Globus pallidus (tissue), 1 donor: ENCODE measurements around the gene KRT25.

Experiments used
- DNase-seq: peaks from one replicate; pipeline ENCODE4 v3.0.0-alpha.2; 2015; ENCODE audit warnings: low spot score

The KRT25 gene

DNA sequence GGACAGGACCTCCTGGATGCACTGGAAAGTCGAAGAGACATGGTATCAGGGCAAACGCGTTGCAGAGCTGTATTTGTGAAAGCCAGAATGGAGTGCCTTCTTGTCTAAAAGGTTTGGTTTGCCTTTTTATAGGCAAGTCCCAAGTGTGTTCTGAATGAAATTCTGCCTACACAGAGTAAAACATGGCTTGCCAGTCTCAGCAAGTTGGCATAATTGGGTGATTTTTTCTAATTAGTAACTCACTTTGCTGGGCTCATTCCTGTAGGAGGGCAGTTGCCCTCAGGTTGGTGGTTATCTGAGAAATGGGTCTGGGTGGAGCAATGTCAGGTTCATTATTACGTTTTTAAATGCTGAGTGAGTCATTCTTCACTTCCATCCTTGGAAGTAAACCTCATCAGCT, at the start of gene KRT25:
Gene KRT25 (minus strand): TSS at position 101 of the 400 bp plus-strand sequence. CDS start 60 bp downstream, at position 41.
- DNase-seq: no peak

DNA sequence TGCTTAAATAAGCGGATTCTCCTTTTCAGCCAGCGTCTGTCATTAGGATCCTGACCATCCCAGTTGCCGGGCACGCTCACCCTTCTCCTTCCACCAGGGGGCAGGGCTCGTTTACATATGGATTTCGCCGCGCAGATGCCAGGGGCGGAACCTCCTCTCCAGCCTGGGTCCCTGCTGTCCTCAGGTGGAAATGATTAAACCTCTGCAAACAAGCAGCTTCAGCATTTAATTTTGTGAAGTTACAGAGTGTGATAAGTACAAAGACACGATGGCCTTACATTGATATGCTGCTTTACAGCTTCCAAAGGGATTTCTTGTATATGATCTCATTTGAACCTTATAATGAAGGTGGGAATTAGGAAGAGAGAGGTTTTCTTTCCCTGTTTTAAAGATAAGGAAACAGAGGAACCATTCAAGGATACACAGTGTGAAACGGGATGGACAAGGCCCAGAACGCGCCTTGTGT, 48.5 kb upstream of the KRT25 start:
- DNase-seq: peak; percentile 28

GRCh38 chr17:40801157-40801556, 46.0 kb upstream of the KRT25 start:
- no peak for DNase-seq

GRCh38 chr17:40800381-40800780, 45.2 kb upstream of the KRT25 start:
- DNase-seq: no peak

DNA sequence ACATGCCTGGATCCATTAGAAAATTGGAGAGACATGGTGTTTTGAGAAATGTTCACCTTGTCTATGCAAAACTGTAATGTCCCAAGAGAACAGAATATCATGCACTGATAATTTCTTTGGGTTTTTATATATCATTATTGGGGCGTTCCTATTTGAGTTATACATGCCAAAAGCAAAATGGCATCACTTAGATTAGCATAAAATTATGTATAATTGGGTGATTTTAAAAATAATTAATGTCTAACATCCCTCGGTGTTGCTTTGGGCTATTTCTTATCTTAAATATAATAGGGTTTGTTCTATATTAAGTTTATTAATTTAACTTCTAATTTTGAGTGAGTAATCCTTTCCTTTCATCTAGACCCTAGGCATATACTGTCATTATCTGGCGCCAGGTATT, 44.7 kb upstream of the KRT25 start, which contains the start of gene KRT28:
Gene KRT28 (minus strand): TSS at position 101 of the 400 bp plus-strand sequence. CDS start 66 bp downstream, at position 35.
- no peak for DNase-seq

DNA sequence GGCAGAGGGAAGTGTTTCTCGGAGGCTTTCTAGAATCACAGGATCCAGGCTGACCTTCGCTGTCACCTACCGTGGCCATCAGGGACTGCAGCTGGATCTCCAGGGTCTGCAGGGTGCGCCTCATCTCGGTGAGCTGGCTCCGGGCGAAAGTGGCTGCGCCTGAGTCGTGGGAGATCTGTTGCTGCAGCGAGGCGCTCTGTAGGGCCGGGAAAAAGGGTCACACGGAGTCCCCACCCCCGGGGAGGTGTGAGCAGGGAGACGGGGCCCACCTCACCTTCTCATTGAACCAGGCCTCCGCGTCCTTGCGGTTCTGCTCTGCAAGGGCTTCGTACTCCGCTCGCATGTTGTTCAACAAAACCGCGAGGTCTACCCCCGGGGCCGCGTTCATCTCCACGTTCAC, 41.7 kb upstream of the KRT25 start:
- DNase-seq: no peak

DNA sequence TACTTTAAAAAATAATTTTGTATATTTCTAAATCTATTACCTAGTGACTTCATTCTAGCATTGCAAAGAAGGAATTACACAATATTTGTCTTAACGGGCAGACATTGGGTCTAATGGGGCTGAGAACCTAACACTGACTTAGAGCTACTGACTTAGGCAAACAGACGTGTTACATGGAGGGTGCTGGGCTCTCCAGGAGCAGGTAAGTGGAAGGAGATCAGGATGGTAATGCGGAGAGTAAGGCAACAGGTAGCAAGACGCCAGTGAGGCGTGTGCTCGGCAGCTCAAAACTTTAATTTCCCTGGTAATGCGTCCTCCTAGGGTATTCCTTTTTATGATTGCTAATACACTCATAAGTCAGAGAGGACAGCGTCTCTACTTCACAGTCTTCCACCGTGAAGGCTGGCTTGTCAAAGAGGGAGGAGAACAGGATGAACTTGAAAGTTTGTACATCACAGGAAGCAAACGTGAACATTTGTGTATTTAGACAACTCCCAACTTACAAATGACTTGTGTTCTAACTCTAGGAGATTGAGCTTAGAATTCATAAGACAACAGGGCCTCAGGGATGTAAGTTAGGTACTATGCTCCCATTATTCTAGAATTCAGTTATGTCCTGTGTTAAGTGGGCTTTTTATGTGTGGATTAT, 40.0 kb upstream of the KRT25 start:
- no peak for DNase-seq

- DNase-seq: no peak
These were observed 39.3 kb upstream of the KRT25 start for GRCh38 chr17:40794466-40794865.

DNA sequence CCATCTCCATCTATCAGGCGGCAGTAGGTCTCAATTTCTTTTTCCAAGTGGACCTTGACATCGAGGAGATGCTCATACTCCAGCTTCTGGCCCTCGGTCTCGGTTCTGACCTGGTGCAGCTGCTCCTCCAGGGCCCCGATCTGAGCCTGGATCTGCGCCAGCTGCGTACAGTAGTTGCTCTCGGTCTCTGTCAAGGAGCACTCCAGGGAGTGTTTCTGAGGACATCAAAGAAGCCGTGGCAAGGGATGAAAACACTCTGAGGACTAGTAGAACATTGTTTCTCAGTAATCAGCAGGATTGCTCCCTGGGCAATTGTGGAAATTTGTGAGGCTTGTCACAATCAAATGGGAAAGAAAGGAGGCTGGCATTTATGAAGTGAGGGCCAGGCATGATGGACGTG, 38.7 kb upstream of the KRT25 start:
- DNase-seq: no peak

- DNase-seq: no peak
These were observed 36.8 kb upstream of the KRT25 start for GRCh38 chr17:40791787-40792436.

- no peak for DNase-seq
These were observed 36.0 kb upstream of the KRT25 start for GRCh38 chr17:40791111-40791510.

- no peak for DNase-seq
These were observed 27.3 kb upstream of the KRT25 start, which contains the start of gene KRT27 for GRCh38 chr17:40782450-40782849. KRT27 (minus strand) TSS chr17:40782550; CDS start chr17:40782493, 57 bp downstream.

DNA sequence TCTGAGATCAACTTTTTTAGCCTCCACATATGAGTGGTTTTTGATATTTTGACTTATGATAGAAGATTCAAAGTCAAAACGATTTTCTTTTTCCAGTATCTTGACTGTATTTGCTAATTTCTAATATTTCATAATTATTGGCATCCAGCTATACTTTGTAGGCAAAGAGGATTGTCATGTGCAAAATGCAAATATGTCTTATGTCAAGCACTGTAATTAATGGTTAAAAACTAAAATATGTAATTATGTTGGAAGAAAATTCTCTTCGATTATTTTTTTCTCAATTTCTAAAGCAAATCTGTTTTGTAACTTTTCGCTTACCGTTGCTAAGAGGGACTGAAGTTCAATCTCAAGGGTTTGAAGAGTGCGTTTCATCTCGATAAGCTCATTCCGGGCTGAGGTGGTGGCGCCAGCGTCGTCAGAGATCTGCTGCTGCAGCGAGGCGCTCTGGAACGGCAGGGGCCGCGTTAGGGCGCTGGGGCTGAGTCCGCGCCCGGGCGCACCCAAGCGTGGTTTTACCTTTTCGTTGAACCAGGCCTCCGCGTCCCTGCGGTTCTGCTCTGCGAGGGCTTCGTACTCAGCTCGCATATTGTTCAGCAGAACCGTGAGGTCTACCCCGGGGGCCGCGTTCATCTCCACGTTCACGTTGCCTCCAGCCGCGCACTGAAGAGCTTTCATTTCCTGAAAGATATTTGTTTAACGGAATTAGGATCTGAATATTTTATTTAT, 24.2 kb upstream of the KRT25 start:
- DNase-seq: no peak

- DNase-seq: no peak
These were observed 23.3 kb upstream of the KRT25 start for GRCh38 chr17:40778461-40778860.

- no peak for DNase-seq
These were observed 22.8 kb upstream of the KRT25 start for GRCh38 chr17:40777971-40778370.

GRCh38 chr17:40777459-40777858, 22.3 kb upstream of the KRT25 start:
- DNase-seq: no peak

- DNase-seq: no peak
These were observed 20.8 kb upstream of the KRT25 start for GRCh38 chr17:40775945-40776344.

GRCh38 chr17:40772101-40772500, 17.0 kb upstream of the KRT25 start, which contains the start of gene KRT26:
KRT26 (minus strand) TSS chr17:40772201; CDS start chr17:40772113, 88 bp downstream.
- no peak for DNase-seq

GRCh38 chr17:40765657-40766056, 10.5 kb upstream of the KRT25 start:
- no peak for DNase-seq

GRCh38 chr17:40763752-40764151, 8.6 kb upstream of the KRT25 start:
- DNase-seq: no peak

DNA sequence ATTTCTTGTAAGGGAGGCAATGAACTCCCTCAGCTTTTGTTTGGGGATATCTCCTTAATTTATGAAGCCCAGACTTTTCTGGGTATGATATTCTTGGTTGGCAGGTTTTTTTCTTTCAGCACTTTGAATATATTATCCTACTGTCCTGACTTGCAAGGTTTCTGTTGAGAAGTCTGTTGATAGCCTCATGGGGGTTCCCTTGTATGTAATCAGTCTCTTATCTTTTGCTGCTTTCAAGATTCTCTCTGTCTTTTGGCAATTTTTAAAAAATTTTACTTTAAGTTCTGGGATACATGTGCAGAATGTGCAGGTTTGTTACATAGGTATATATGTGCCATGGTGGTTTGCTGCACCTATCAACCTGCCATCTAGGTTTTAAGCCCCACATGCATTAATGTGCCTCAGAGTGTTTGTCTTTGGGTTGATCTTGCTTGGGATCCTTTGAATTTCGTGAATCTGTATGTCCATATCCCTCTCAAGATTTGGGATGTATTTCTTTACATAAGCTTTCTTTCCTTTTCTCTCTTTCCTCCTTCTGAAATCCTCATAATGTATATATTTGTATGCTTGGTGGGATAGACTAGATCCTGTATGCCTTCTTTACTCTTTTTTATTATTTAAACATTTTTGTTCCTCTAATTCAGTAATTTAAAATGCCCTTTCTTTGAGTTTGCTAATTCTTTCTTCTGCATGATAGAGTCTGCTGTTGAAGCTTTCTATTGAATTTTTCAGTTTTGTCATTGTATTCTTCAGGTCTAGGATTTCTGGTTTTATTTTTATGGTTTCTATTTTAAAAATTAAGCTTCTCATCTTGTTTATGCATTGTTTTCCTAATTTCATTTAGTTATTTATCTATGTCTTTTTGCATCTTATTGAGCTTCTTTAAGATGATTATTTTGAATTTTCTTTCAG, 5.2 kb upstream of the KRT25 start:
- no peak for DNase-seq

DNA sequence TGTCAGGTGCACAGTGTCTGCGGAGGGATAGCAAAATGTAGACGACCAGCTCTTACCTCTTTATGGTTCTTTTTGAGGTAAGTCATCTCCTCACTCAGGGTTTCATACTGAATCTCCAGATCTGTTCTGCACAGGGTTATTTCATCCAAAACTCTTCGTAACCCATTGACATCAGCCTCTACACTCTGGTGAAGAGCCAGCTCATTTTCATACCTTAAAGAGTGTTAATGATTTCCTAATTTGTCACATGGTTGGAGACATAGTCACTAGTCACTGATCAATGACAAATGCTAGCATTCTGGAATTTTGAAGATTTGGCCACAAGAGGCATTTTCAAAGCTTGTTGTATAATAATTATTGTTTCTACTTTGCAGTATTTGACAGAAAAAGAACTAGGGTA, 1.3 kb downstream of the KRT25 start:
- DNase-seq: no peak
